ENCODE data around the gene MCHR1.

GRCh38 chr22:40721266-40721665 is 42.0 kb downstream of the MCHR1 start:
- TF ChIP-seq, protein P1, sequence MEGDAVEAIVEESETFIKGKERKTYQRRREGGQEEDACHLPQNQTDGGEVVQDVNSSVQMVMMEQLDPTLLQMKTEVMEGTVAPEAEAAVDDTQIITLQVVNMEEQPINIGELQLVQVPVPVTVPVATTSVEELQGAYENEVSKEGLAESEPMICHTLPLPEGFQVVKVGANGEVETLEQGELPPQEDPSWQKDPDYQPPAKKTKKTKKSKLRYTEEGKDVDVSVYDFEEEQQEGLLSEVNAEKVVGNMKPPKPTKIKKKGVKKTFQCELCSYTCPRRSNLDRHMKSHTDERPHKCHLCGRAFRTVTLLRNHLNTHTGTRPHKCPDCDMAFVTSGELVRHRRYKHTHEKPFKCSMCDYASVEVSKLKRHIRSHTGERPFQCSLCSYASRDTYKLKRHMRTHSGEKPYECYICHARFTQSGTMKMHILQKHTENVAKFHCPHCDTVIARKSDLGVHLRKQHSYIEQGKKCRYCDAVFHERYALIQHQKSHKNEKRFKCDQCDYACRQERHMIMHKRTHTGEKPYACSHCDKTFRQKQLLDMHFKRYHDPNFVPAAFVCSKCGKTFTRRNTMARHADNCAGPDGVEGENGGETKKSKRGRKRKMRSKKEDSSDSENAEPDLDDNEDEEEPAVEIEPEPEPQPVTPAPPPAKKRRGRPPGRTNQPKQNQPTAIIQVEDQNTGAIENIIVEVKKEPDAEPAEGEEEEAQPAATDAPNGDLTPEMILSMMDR (IDR thresholded peaks at IDR 0.05): no peak
- no peak for TF ChIP-seq POLR2AphosphoS5 (IDR thresholded peaks at IDR 0.05)
- TF ChIP-seq POLR2A (IDR thresholded peaks at IDR 0.05): no peak
